ENCODE measurements around the gene RNU6-9.
"Not testable (repeated sequence)": the region's sequence is repeated elsewhere in the genome, so short reads cannot be mapped to it uniquely, and the experiment has no call there.

The RNU6-9 gene

GRCh38 chr19:876780-877314, 16.4 kb upstream of the RNU6-9 start:
- DNase-seq (ENCODE audit: extremely low read depth in 1 of 2, low read depth in 1 of 2), result no peak

GRCh38 chr19:877992-878660, 15.2 kb upstream of the RNU6-9 start:
- DNase-seq (ENCODE audit: extremely low read depth in 1 of 2, low read depth in 1 of 2), result not testable (repeated sequence)

DNA sequence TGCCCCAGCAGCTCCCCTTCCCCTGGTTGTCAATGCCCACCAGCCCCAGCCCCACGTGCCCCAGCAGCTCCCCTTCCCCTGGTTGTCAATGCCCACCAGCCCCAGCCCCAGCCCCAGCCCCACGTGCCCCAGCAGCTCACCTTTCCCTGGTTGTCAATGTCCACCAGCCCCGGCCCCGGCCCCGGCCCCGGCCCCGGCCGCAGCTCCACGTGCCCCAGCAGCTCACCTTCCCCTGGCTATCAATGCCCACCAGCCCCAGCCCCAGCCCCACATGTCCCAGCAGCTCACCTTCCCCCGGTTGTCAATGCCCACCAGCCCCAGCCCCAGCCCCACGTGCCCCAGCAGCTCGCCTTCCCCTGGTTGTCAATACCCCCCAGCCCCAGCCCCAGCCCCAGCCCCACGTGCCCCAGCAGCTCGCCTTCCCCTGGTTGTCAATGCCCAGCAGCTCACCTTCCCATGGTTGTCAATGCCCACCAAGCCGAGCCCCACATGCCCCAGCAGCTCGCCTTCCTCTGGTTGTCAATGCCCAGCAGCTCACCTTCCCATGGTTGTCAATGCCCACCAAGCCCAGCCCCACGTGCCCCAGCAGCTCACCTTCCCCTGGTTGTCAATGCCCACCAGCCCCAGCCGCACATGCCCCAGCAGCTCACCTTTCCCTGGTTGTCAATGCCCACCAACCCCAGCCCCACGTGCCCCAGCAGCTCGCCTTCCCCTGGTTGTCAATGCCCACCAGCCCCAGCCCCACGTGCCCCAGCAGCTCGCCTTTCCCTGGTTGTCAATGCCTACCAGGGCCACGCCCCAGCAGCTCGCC, 14.3 kb upstream of the RNU6-9 start:
- DNase-seq (ENCODE audit: extremely low read depth in 1 of 2, low read depth in 1 of 2), result not testable (repeated sequence)

DNA sequence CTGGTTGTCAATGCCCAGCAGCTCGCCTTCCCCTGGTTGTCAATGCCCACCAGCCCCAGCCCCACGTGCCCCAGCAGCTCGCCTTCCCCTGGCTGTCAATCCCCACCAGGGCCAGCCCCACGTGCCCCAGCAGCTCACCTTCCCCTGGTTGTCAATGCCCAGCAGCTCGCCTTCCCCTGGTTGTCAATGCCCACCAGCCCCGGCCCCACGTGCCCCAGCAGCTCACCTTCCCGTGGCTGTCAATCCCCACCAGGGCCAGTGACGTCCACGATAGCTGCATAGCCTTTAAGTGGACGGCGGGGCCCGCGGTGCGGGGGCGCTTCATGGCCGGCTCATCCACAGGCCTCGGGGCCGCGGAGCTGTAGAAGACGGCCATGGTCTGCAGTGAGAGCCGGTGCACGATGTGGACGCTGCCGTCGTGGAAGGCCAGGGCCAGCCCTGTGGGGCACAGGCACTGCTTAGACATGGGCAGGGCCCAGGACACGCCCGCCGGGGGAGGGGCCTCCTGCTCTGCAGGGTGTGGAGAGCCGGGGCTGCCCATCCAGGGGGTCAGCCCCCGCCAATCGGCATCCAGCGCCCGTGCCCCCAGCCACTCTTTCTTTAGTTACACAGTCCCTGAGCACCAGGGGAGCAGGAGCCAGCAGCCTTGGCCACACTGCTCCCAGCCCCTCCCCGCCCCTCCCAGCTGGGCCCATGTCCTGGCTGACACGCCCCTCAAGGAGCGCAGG, 13.4 kb upstream of the RNU6-9 start:
- DNase-seq (ENCODE audit: extremely low read depth in 1 of 2, low read depth in 1 of 2), result no peak

GRCh38 chr19:881385-882071, 11.8 kb upstream of the RNU6-9 start:
- DNase-seq (ENCODE audit: extremely low read depth in 1 of 2, low read depth in 1 of 2), result no peak

DNA sequence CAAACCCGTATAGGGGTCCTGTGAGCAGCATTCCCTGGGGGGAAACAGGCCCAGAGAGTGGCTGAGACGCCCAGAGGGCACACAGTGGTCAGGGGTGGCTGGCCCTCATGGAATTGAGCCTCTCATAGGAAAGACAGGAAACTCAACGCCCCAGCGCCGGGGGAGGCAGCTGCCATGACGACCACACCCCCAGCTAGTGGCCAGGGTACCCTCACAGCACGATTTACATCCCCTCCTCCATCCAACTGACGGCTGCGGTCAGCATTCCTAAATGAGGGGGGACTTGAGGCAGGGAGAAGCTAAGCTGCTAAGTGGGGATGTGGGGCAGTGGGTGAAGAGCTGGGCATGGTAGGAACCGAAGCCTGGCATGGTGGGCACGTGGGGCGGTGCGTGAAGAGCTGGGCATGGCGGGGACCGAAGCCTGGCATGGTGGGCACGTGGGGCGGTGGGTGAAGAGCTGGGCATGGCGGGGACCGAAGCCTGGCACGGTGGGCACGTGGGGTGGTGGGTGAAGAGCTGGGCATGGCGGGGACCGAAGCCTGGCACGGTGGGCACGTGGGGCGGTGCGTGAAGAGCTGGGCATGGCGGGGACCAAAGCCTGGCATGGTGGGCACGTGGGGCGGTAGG, 10.3 kb upstream of the RNU6-9 start:
- no peak for DNase-seq (ENCODE audit: extremely low read depth in 1 of 2, low read depth in 1 of 2)

DNA sequence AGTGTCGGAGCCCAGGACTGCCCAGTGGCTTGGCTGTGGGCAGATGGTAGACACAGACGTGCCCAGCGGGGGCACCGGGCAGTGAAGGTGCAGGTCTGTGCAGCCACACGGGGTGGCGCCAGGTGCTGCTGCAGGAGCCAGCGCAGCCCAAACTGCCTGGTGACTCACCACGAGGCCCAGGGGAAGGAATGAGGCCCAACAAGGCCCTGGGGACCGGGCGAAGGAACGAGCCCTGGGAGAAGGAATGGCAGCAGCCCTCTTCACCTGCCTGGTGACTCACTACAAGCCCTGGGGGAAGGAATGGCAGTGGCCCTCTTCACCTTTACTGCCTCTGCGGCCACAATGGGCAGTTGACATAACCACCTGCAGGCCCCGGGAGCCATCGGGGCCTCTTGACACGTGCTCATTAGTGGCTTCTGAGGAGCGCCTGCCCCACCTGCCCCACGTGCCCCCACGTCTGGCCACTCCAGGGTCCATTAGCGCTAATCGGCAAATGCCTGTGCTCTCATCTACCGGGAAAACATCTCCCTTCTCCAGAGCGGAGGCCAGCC, 9.5 kb upstream of the RNU6-9 start:
- DNase-seq (ENCODE audit: extremely low read depth in 1 of 2, low read depth in 1 of 2), result no peak

DNA sequence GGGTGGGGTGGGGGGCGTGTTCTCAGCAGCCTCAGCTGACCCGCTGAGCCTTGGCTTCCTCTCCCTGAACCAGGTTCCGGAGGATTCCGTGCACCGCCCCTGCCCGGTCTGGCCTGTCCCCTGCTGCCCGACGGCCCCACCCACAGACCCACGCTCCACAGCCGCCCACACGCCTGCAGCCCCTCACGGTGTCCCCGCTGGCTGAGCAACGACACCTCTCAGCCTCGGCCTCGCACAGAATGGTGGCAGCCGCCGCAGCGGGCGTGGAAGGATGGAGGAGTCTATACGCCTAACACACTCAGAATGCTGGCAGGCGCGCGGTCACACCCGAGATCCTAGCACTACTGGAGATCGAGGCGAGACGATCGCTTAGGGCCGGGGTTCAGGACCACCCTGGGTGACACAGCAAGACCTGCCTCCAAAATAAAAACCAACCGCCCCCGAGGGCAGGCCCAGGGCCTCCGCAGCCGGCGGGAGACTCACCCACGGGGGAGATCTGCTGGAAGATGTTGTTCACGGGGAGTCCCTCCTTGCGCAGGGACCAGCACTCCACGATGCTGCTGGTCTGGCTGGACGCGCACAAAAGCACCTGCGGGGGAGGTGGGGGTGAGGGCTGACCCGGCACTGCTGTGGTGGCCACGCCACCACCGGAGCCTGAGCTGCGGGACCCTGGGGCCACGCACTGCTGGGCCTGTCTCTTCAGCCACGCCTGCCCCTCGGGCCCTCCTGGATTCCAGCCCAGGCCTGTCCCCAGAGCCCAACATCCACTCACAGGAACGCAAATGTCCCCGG, 8.7 kb upstream of the RNU6-9 start:
- DNase-seq (ENCODE audit: extremely low read depth in 1 of 2, low read depth in 1 of 2), result no peak

GRCh38 chr19:885536-886224, 7.6 kb upstream of the RNU6-9 start:
- DNase-seq (ENCODE audit: extremely low read depth in 1 of 2, low read depth in 1 of 2), result no peak

DNA sequence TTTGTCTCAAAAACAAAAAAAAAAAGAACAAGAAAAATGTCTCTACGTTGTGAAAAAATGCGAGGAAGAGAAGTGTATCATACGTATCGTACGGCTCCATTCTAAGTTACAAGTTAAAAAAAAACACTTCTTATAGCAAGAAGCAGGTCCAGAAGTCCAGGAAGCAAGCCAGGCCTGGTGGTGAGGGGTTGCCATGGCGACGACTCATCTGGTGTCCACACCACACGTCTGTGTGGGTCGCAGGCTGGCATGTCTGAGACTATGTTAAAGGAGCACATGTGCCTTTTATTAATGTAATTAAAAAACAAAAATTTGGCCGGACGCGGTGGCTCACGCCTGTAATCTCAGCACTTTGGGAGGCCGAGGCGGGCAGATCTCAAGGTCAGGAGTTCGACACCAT, 6.2 kb upstream of the RNU6-9 start:
- DNase-seq (ENCODE audit: extremely low read depth in 1 of 2, low read depth in 1 of 2), result no peak

- no peak for DNase-seq (ENCODE audit: extremely low read depth in 1 of 2, low read depth in 1 of 2)
Measured at GRCh38 chr19:887599-887998, 5.7 kb upstream of the RNU6-9 start.

GRCh38 chr19:888581-889385, 4.5 kb upstream of the RNU6-9 start:
- DNase-seq (ENCODE audit: extremely low read depth in 1 of 2, low read depth in 1 of 2), result peak in 1 of 2 donors; percentile 47

DNA sequence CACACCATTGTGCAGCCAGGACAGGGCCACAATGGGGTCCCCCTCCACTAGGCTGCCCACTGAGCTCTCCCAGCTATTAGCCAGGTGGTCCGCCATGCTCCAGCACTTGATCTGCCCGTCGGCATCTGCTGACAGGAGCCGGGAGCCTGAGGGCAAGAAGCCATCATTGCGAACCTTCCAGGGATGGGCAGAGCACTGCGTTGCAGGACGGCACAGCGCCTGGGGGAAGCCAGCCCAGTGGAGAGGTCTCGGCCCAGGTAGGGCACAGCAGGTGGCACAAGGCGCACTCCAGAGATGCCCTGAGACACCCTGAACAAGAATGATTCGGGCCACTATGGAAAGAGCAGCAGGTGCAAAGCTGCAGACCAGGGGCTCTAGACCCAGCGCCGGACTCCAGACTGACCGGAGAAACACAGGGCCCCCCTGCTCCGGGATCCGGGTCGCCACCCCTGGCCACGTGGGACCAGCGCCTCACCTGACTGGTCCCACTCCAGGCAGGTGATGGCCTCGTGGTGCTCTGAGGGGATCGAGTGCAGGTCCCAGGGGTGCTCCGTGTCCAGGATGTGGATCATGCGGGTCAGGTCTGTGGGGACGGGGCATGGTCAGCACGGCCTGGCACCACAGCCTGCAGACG, 3.5 kb upstream of the RNU6-9 start:
- DNase-seq (ENCODE audit: extremely low read depth in 1 of 2, low read depth in 1 of 2), result no peak

- DNase-seq (ENCODE audit: extremely low read depth in 1 of 2, low read depth in 1 of 2), result no peak
Measured at GRCh38 chr19:890831-891230, 2.5 kb upstream of the RNU6-9 start.

DNA sequence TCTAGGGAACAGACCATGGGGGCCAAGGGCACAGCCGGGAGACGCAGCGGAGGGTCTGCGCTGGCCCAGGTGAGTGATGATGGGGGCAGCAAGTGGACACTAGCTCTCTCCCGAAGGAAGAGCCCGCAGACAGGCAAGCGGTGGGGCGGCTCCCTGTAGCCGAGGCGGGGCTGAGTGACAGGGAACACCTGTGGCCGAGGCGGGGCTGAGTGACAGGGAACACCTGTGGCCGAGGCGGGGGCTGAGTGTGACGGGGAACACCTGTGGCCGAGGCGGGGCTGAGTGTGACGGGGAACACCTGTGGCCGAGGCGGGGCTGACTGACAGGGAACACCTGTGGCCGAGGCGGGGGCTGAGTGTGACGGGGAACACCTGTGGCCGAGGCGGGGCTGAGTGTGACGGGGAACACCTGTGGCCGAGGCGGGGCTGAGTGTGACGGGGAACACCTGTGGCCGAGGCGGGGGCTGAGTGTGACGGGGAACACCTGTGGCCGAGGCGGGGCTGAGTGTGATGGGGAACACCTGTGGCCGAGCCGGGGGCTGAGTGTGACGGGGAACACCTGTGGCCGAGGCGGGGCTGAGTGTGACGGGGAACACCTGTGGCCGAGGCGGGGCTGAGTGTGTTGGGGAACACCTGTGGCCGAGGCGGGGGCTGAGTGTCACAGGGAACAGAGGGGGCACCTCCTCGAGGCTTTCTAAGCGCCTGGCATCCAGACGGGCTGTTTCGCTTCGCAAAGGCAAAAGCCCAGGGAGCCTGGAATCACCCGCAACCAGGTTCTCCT, 1.7 kb upstream of the RNU6-9 start:
- DNase-seq (ENCODE audit: extremely low read depth in 1 of 2, low read depth in 1 of 2), result not testable (repeated sequence)

GRCh38 chr19:892243-892893, 916 bp upstream of the RNU6-9 start:
- DNase-seq (ENCODE audit: extremely low read depth in 1 of 2, low read depth in 1 of 2), result no peak
